Left ventricle myocardium inferior (tissue), 1 donor: ENCODE data around the gene EIF3F. TPM values are rescaled to one million over a fixed set of nuclear protein-coding genes. Genes with fewer than 3 reads are reported as not detected.
A peak's percentile ranks its signal among the peaks of the same experiment; 100 is the strongest.

Experiments used
- DNase-seq: peaks from one replicate; pipeline ENCODE4 v3.0.0-alpha.2; 2020
- H3K27ac ChIP-seq: fragments of 200-600 bp; replicated peaks from 2 replicates; pipeline ENCODE4 v1.8.0; 2021
- H3K27me3 ChIP-seq: fragments of 200-600 bp; 2 replicates; pipeline ENCODE4 v1.8.0; 2021; ENCODE audit warnings: low read depth
- H3K36me3 ChIP-seq: fragments of 200-600 bp; 2 replicates; pipeline ENCODE4 v1.8.0; 2021
- H3K4me1 ChIP-seq: fragments of 200-600 bp; 2 replicates; pipeline ENCODE4 v1.8.0; 2021
- H3K4me3 ChIP-seq: fragments of 200-600 bp; 2 replicates; pipeline ENCODE4 v1.8.0; 2021; ENCODE audit warnings: mild to moderate bottlenecking, moderate library complexity
- H3K9me3 ChIP-seq: fragments of 200-600 bp; replicated peaks from 2 replicates; pipeline ENCODE4 v1.8.0; 2021
- CTCF ChIP-seq: fragments of 200-600 bp; IDR thresholded peaks from 2 replicates; pipeline ENCODE4 v1.8.0; 2021; ENCODE audit warnings: antibody characterized with exemption, mild to moderate bottlenecking, borderline replicate concordance
- intact Hi-C: fragments of 100-400 bp; cut with micrococcal nuclease; formaldehyde crosslinking; loops from one replicate; pipeline ENCODE4 v1.11.0; 2022
- total RNA-seq: library from RNA; stranded (reverse); fragmentation: NEBNext Ultra II Directional; extraction: Animal tissue kit (Norgen Biotek cat#: 25700); gene quantifications from one replicate; pipeline ENCODE4 v1.2.1, GENCODE V29; 2021
- donor health status: DM: no; HTN: yes; CAD: no; lungs with severe emphysema.

EIF3F gene
- total RNA-seq, 1 donor from 2014 or later: 151 TPM

GRCh38 chr11:7974668-7975067 is 12.5 kb upstream of the EIF3F start:
- intact Hi-C loops: no loop called here
- TF ChIP-seq CTCF: no peak
- Histone ChIP-seq H3K36me3 (no peaks in the 10 kb centered on the region), H3K27me3 (peaks cover 4% of the 10 kb centered on the region), H3K9me3 (no peaks in the 10 kb centered on the region), H3K27ac (no peak overlapping the region), H3K4me1 (no peaks in the 10 kb centered on the region), H3K4me3 (no peak overlapping the region)
- DNase-seq: no peak

GRCh38 chr11:7977232-7977917 is 9.8 kb upstream of the EIF3F start:
- no peak for DNase-seq
- no peaks in the 10 kb centered on the region for H3K36me3 ChIP-seq
- peak overlapping the region; percentile 12 for H3K27ac ChIP-seq
- H3K4me1 ChIP-seq: no peaks in the 10 kb centered on the region
- H3K27me3 ChIP-seq: peaks cover 4% of the 10 kb centered on the region
- H3K4me3 ChIP-seq: no peak overlapping the region
- intact Hi-C loops: no loop called here
- no peak for TF ChIP-seq CTCF
- no peaks in the 10 kb centered on the region for H3K9me3 ChIP-seq

GRCh38 chr11:7981619-7982157 is 5.4 kb upstream of the EIF3F start:
- no peak for TF ChIP-seq CTCF
- H3K4me1 ChIP-seq: peaks cover 9% of the 10 kb centered on the region
- intact Hi-C loops: no loop called here
- DNase-seq: no peak
- no peaks in the 10 kb centered on the region for H3K9me3 ChIP-seq
- H3K4me3 ChIP-seq: no peak overlapping the region
- H3K27ac ChIP-seq: no peak overlapping the region
- no peaks in the 10 kb centered on the region for H3K36me3 ChIP-seq
- H3K27me3 ChIP-seq: no peaks in the 10 kb centered on the region

GRCh38 chr11:7982582-7983119 is 4.5 kb upstream of the EIF3F start:
- DNase-seq: no peak

More at GRCh38 chr11:7982582-7983119, 4.5 kb upstream of the EIF3F start:
- no peaks in the 10 kb centered on the region for H3K36me3 ChIP-seq
- peaks cover 15% of the 10 kb centered on the region for H3K4me1 ChIP-seq
- no peak overlapping the region for H3K27ac ChIP-seq
- no peak overlapping the region for H3K4me3 ChIP-seq
- H3K9me3 ChIP-seq: no peaks in the 10 kb centered on the region
- no peaks in the 10 kb centered on the region for H3K27me3 ChIP-seq
- TF ChIP-seq CTCF: no peak
- intact Hi-C loops: no loop called here
